GM19099 (cell line): ENCODE measurements around the gene TKFC.

Experiments used
- POLR2A ChIP-seq: IDR thresholded peaks from 3 replicates; pipeline ENCODE4 v1.6.1; 2011; ENCODE audit warnings: low read depth; ENCODE audit not compliant: insufficient read length; ENCODE audit errors: extremely low read depth

Gene TKFC

GRCh38 chr11:61364012-61364675 lies 31.1 kb downstream of the TKFC start:
- no peak for TF ChIP-seq POLR2A

DNA sequence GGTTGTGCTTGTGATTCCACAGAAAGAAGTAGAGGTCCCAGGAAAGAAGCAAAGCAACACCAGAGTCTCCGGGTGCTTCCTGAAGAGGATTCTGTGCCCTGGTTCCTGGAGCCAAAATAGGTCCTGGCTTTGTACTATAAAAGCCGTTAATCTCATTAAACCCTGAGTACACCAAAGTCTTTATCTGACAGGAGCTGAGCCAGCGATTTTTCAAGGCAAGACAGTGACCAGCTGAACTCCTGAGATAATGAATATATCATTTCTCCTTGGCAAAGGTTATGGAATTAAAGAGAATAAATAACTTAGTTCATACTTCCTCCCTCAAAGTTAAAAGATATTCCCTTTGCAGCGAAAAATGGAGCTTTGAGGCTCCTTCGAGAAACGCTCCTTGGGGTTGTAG lies 34.4 kb downstream of the TKFC start:
- no peak for TF ChIP-seq POLR2A

- TF ChIP-seq POLR2A, result no peak
These were observed 35.6 kb downstream of the TKFC start for GRCh38 chr11:61368646-61369045.

DNA sequence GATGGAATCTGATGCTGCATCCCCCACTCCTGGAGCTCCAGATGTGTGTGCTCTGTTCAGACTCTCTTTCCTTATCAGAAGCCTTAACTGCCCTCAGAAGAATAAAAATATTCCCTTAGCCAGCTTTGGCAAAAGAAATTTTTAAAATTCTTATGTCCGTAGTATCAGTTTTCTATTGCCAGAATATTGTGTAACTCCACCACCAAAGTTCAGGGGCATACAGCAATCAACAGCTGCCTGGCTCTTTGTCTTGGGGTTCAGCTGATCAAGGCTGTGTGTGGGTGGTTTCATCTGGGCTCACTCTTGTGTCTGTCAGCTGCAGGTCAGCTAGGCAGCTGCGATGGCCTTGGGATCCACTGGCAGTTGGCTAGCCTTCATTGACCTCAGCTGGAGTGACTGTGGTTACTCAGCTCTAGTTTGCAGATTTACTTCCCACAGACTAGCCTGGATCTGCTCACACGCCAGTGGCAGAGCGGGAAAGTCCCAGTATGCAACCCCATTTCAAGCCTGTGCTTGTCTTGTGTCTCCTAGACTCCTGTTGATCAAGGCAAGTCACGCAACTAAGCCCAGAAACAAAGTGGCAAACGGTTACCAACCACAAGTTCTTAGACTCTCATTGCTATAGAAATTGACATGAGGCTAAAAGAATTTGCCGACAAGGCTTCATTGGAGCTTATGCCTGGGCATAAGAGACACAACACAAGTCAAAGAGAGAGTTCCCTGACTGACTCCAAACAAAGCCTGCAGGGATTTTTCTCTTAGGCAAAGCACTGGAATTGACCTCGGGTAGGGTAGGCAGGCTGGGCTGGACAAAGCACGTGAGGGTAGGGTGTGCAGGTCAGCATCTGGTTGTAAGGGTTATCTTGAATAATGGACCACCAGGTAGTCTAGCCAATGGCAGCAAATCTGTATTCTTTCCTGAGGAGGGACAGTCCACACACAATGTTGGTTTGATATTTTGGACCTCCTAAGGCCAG lies 36.6 kb downstream of the TKFC start:
- no peak for TF ChIP-seq POLR2A

- no peak for TF ChIP-seq POLR2A
These were observed 37.4 kb downstream of the TKFC start for GRCh38 chr11:61370349-61371005.

GRCh38 chr11:61372659-61373420 lies 39.8 kb downstream of the TKFC start:
- no peak for TF ChIP-seq POLR2A

GRCh38 chr11:61375761-61376108 lies 42.7 kb downstream of the TKFC start:
- no peak for TF ChIP-seq POLR2A

DNA sequence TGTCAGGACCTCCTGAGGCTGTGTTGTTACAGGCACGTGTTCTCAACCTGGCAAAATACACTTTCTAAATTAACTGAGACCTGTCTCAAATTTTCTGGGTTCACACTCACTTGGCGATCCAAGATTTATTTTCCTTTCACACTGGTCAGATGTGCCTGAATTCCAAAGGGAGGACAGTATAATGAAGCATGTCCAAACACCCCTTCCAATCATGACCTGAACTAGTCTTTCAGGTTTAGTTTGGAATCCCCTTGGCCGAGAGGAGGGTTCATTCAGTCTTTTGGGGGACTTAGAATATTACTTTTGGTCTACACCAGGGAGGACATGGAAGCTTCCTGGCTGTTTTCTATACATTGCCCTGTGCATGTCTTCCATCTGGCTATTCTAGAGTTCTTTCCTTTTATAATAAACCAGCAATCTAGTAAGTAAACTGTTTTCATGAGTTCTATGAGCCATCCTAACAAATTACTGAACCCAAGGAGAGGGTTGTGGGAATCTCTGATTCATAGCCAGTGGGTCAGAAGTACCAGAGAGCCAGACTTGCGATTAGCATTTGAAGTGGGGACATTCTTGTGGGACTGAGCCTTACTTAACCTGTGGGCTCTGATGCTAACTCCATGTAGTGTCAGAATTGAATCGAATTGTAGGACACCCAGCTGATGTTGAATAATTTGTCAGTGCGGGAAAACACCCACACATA lies 44.6 kb downstream of the TKFC start:
- TF ChIP-seq POLR2A, result no peak

DNA sequence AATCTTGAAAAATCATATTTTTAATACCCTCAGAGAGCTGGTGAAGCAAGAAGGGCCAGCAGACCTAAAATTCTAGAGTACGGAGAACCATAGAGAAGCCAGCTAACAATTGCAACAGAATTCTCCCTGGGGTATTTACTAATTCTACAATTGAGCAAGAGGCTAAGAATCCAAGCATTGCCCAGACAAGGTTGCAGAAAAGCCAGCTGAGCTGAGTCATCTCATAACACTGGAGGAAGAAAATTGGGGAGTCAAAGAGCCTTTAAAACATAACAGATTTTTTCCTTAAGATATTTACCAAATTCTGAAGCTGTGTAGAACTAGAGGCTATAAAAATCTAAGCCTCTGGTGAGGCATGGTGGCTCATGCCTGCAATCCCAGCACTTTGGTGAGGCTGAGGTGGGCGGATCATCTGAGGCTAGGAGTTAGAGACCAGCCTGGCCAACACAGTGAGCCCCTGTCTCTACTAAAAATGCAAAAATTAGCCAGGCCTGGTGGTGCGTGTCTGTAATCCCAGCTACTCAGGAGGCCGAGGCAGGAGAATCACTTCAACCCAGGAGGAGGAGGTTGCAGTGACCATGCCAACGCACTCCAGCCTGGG lies 45.8 kb downstream of the TKFC start:
- TF ChIP-seq POLR2A, result no peak

- no peak for TF ChIP-seq POLR2A
These were observed 47.9 kb downstream of the TKFC start for GRCh38 chr11:61380884-61381283.

- no peak for TF ChIP-seq POLR2A
These were observed 51.5 kb downstream of the TKFC start for GRCh38 chr11:61384271-61385242.

DNA sequence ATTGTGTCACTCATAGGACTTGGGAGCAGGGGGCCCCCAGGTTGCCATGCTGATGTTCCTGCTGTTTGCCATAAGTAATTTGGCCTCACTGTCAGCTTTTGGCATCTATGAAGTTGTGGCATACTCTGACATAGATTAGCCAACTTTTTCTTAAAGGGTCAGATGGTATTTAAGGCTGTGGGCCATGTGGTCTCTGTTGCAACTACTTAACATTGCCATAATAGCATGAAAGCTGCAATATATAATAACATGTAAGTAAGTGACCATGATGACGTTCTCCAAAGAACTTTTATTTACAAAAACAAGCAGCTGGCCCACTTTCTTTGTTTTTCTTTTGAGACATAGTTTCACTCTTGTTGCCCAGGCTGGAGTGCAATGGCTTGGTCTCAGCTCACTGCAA lies 57.1 kb downstream of the TKFC start:
- TF ChIP-seq POLR2A, result no peak

GRCh38 chr11:61392981-61393595 lies 60.1 kb downstream of the TKFC start:
- TF ChIP-seq POLR2A, result no peak
